Measurements from ENCODE around the gene OR51B2.

- TF ChIP-seq CTCF (IDR thresholded peaks at IDR 0.05) (no peak), REST (IDR thresholded peaks at IDR 0.05; ENCODE audit: insufficient read depth in 1 of 2, low read depth in 2 of 2, low read length in 1 of 2) (no peak), SIN3A (IDR thresholded peaks at IDR 0.05; ENCODE audit: borderline replicate concordance, insufficient read depth, low read depth, low read length) (no peak), POLR2AphosphoS5 (IDR thresholded peaks at IDR 0.05; ENCODE audit: low read depth, low read length) (no peak), TCF7L2 (IDR thresholded peaks at IDR 0.05; ENCODE audit: low read depth, low read length) (no peak)
These were observed 21.7 kb upstream of the OR51B2 start for GRCh38 chr11:5345831-5346230.

All from Panc1 (cell line).